Spleen (tissue), 11 donors: ENCODE data around the gene ASPA. TPM values are rescaled to one million over a fixed set of nuclear protein-coding genes. Genes with fewer than 3 reads are reported as not detected.

Experiments used
- DNase-seq: peaks from one replicate; pipeline ENCODE4 v3.0.0-alpha.2; 2020
- H3K27ac ChIP-seq, 8 donors: fragments of 200-600 bp; sonication (generic) in 7 of 8; 1 replicate in 4 of 8; 2 replicates in 4 of 8; pipeline versions ENCODE4 v1.5.0 to v1.8.0; 2016 to 2021; ENCODE audit warnings: inconsistent platforms in 4 of 8, mild to moderate bottlenecking in 4 of 8, moderate library complexity in 1 of 8
- H3K27me3 ChIP-seq, 7 donors: fragments of 200-600 bp; sonication (generic) in 6 of 7; replicated peaks in 1 of 7; 1 replicate in 4 of 7; 2 replicates in 3 of 7; pipeline versions ENCODE4 v1.5.0 to v1.8.0; 2016 to 2021; ENCODE audit warnings: inconsistent platforms in 3 of 7, mild to moderate bottlenecking in 1 of 7
- H3K36me3 ChIP-seq, 6 donors: fragments of 200-600 bp; sonication (generic) in 5 of 6; 1 replicate in 4 of 6; 2 replicates in 2 of 6; pipeline versions ENCODE4 v1.5.0 to v1.8.0; 2016 to 2021; ENCODE audit warnings: inconsistent platforms in 2 of 6
- H3K4me1 ChIP-seq, 6 donors: fragments of 200-600 bp; sonication (generic) in 5 of 6; 1 replicate in 3 of 6; 2 replicates in 3 of 6; pipeline versions ENCODE4 v1.5.0 to v1.8.0; 2016 to 2021; ENCODE audit warnings: inconsistent platforms in 3 of 6
- H3K4me3 ChIP-seq, 8 donors: fragments of 200-600 bp; sonication (generic) in 7 of 8; 1 replicate in 4 of 8; 2 replicates in 4 of 8; pipeline versions ENCODE4 v1.5.0 to v1.8.0; 2016 to 2021; ENCODE audit warnings: inconsistent platforms in 4 of 8, mild to moderate bottlenecking in 4 of 8, moderate library complexity in 2 of 8
- H3K9me3 ChIP-seq, 8 donors: fragments of 200-600 bp; sonication (generic) in 7 of 8; 1 replicate in 4 of 8; 2 replicates in 4 of 8; pipeline versions ENCODE4 v1.5.0 to v1.8.0; 2016 to 2021; ENCODE audit warnings: inconsistent platforms in 4 of 8
- POLR2A ChIP-seq, 3 donors: fragments of 450-650 bp; IDR thresholded peaks; one replicate each; pipeline ENCODE4 v1.5.1; 2017; ENCODE audit warnings: antibody characterized with exemption in 3 of 3, mild to moderate bottlenecking in 1 of 3
- POLR2AphosphoS5 ChIP-seq, 3 donors: sonication (generic); formaldehyde crosslinking; IDR thresholded peaks; one replicate each; pipeline ENCODE4 v1.5.1; 2017; ENCODE audit warnings: antibody characterized with exemption in 3 of 3
- WGBS, 5 donors: extraction: QIAGEN DNeasy Blood & Tissue Kit in 3 of 5; methylation state at CpG; one replicate each; pipeline versions ENCODE4 v1.1.5 to v1.1.7; 2013 to 2018; 5-methylcytosine and 5-hydroxymethylcytosine counted together
- intact Hi-C: fragments of 100-400 bp; cut with DNase I; formaldehyde crosslinking; loops from one replicate; pipeline ENCODE4 v1.15.0; 2023; ENCODE audit warnings: low total_unique reads
- polyA plus RNA-seq, 3 donors: library from polyadenylated mRNA; stranded (reverse); fragments of 200-250 nt; gene quantifications; one replicate each; pipeline ENCODE4 v1.2.1, GENCODE V29; 2013
- total RNA-seq, 7 donors: library from RNA; depleted of rRNA in 3 of 7; stranded (reverse); fragments of >200 nt in 3 of 7; fragmentation: NEBNext Ultra II Directional in 4 of 7; extraction: Animal tissue kit (Norgen Biotek cat#: 25700) in 4 of 7; gene quantifications; one replicate each; pipeline versions ENCODE4 v1.1.0 to v1.2.1, GENCODE V29; 2016 to 2021
- TF ChIP-seq, protein P1 (sequence below), 11 experiments: fragments of 200-600 bp in 7 of 11; fragments of 450-650 bp in 4 of 11; sonication (generic) in 4 of 11; IDR thresholded peaks in 8 of 11; conservative IDR thresholded peaks in 3 of 11; 1 replicate in 7 of 11; 2 replicates in 4 of 11; pipeline versions ENCODE4 v1.4.0 to v1.8.0; 2016 to 2021; ENCODE audit warnings: antibody characterized with exemption in 11 of 11, inconsistent platforms in 4 of 11, mild to moderate bottlenecking in 1 of 11
- donor health status: healthy with polysubstance abuse.
- donor health status: DM: no; HTN: no; CAD: no; lungs with moderate emphysema.
- donor health status: DM: no; HTN: no; CAD: no.
- donor health status: Bipolar disorder and iron deficiency.
- donor health status: healthy.
- donor health status: DM: no; HTN: no; CAD: no.
- donor health status: DM: yes; HTN: yes; CAD: no.

Gene ASPA
- total and polyA plus RNA-seq, 10 donors: 0.86 to 10.8 (median 4.6) TPM

DNA sequence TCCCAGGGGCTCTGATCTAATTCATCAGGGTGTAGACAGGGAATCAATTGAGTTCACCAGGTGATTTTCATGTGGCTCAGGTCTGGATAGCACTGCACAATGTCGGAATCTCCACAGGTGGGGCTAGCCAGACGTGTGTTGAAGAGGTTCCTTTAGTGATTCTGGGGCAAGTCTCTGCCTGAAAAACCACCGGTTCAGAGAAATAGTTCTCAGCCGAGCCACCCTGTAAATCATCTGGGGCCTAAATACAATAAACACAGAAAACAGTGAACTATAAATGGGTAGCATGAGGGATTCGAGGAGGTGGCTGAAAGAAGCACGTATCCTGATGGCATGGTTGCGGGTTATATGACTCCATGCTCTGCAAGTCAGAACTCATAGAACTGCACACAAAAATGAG, 21.3 kb downstream of the ASPA start:
- H3K27ac ChIP-seq: no peak overlapping the region
- H3K36me3 ChIP-seq: no peaks in the 10 kb centered on the region
- H3K27me3 ChIP-seq: no peaks in the 10 kb centered on the region
- peaks cover 0 to 8% (median 0%) of the 10 kb centered on the region in 8 donors for H3K9me3 ChIP-seq
- no peaks in the 10 kb centered on the region for H3K4me1 ChIP-seq
- TF ChIP-seq, protein P1, sequence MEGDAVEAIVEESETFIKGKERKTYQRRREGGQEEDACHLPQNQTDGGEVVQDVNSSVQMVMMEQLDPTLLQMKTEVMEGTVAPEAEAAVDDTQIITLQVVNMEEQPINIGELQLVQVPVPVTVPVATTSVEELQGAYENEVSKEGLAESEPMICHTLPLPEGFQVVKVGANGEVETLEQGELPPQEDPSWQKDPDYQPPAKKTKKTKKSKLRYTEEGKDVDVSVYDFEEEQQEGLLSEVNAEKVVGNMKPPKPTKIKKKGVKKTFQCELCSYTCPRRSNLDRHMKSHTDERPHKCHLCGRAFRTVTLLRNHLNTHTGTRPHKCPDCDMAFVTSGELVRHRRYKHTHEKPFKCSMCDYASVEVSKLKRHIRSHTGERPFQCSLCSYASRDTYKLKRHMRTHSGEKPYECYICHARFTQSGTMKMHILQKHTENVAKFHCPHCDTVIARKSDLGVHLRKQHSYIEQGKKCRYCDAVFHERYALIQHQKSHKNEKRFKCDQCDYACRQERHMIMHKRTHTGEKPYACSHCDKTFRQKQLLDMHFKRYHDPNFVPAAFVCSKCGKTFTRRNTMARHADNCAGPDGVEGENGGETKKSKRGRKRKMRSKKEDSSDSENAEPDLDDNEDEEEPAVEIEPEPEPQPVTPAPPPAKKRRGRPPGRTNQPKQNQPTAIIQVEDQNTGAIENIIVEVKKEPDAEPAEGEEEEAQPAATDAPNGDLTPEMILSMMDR (IDR thresholded peaks at IDR 0.05 in 8 of 11, conservative IDR thresholded peaks at IDR 0.05 in 3 of 11): no peak
- TF ChIP-seq POLR2A (IDR thresholded peaks at IDR 0.05) (no peak), POLR2AphosphoS5 (IDR thresholded peaks at IDR 0.05) (no peak)
- no peak for DNase-seq
- no peak overlapping the region for H3K4me3 ChIP-seq
- intact Hi-C loops: no loop called here
- WGBS, 5 donors: 84 to 90% (median 87%) methylated on average over 7 of the region's 7 CpGs

DNA sequence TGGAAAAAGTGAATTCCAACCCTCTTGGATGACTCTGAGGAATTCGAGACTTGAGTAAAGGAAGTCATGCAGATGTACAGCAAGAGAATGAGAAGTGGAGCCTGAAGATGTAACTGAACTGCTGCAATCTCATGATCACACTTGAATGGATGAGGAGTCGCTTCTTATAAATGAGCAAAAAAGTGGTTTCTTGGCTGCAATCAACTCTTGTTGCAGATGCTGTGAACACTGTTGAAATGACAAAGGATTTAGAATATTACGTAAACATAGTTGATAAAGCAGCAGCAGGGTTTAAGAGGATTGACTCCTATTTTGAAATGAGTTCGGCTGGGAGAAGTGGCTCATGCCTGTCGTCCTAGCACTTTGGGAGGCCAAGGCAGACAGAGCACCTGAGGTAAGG, 25.5 kb downstream of the ASPA start:
- 69 to 80% (median 72%) methylated on average over 5 of the region's 5 CpGs for WGBS, 5 donors
- TF ChIP-seq, protein P1 (IDR thresholded peaks at IDR 0.05 in 8 of 11, conservative IDR thresholded peaks at IDR 0.05 in 3 of 11): no peak
- Histone ChIP-seq H3K4me1 (no peaks in the 10 kb centered on the region), H3K9me3 (peaks cover 0 to 8% (median 0%) of the 10 kb centered on the region in 8 donors), H3K36me3 (no peaks in the 10 kb centered on the region), H3K27me3 (no peaks in the 10 kb centered on the region), H3K4me3 (no peak overlapping the region), H3K27ac (no peak overlapping the region)
- intact Hi-C loops: no loop called here
- DNase-seq: no peak

DNA sequence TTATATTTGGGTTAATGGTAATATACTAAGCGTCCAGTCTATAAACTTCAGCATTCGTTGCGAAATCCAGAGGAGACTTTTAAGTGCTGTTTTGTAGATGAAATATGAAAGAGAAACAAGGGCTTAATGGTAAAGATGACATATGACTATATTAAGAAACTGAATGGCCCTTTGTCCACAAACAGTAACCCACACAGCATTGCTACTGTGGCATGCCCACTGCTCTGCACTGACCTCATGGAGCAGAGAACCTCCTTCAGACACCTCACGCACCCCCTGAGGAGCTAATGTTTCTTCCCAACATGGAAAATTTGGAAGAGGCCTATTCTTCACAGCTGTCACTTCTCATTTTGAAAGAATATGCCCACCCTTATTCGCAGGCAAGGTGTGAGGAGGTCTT, 26.7 kb downstream of the ASPA start:
- WGBS, 5 donors: 61 to 87% (median 71%) methylated on average over 4 to 5 of the region's 5 CpGs
- no peaks in the 10 kb centered on the region for H3K27me3 ChIP-seq
- no peaks in the 10 kb centered on the region for H3K4me1 ChIP-seq

GRCh38 chr17:3503285-3503684, 27.5 kb downstream of the ASPA start:
- TF ChIP-seq POLR2AphosphoS5 (IDR thresholded peaks at IDR 0.05) (no peak), POLR2A (IDR thresholded peaks at IDR 0.05) (no peak)
- TF ChIP-seq, protein P1 (IDR thresholded peaks at IDR 0.05 in 8 of 11, conservative IDR thresholded peaks at IDR 0.05 in 3 of 11): no peak
- 69 to 91% (median 83%) methylated on average over 1 of the region's 1 CpG for WGBS, 5 donors

More for the DNA sequence above, 26.7 kb downstream of the ASPA start:
- Histone ChIP-seq H3K4me3 (no peak overlapping the region), H3K9me3 (peaks cover 0 to 8% (median 0%) of the 10 kb centered on the region in 8 donors), H3K27ac (no peak overlapping the region), H3K36me3 (no peaks in the 10 kb centered on the region)
- DNase-seq: no peak
- TF ChIP-seq POLR2AphosphoS5 (IDR thresholded peaks at IDR 0.05) (no peak), POLR2A (IDR thresholded peaks at IDR 0.05) (no peak)
- TF ChIP-seq, protein P1 (IDR thresholded peaks at IDR 0.05 in 8 of 11, conservative IDR thresholded peaks at IDR 0.05 in 3 of 11): no peak
- intact Hi-C loops: no loop called here

More at GRCh38 chr17:3503285-3503684, 27.5 kb downstream of the ASPA start:
- Histone ChIP-seq H3K9me3 (peaks cover 0 to 8% (median 0%) of the 10 kb centered on the region in 8 donors), H3K27ac (no peak overlapping the region), H3K36me3 (no peaks in the 10 kb centered on the region), H3K4me3 (no peak overlapping the region), H3K4me1 (no peaks in the 10 kb centered on the region), H3K27me3 (no peaks in the 10 kb centered on the region)
- DNase-seq: no peak
- intact Hi-C loops: no loop called here
